Measurements from ENCODE around the gene RNF5.

- TF ChIP-seq CTCF (IDR thresholded peaks at IDR 0.05; ENCODE audit: low read length) (no peak), EZH2 (IDR thresholded peaks at IDR 0.05; ENCODE audit: borderline replicate concordance, low read length) (no peak)
Measured at GRCh38 chr6:32131439-32131948, 46.7 kb upstream of the RNF5 start.
